BLaER1 treated with 17β-estradiol and CSF1 and Interleukin-3, amounts not matched to agents 10 nM and 100 nM (cell line): ENCODE measurements around the gene PHOX2A.
"Not testable (repeated sequence)": the region's sequence is repeated elsewhere in the genome, so short reads cannot be mapped to it uniquely, and the experiment has no call there.

Experiments
- H3K27ac ChIP-seq, 11 experiments: shearing (Covaris generic); formaldehyde crosslinking; 2 replicates each; pipeline ENCODE4 v1.8.1; 2022
- H3K27me3 ChIP-seq, 11 experiments: shearing (Covaris generic); formaldehyde crosslinking; 2 replicates each; pipeline ENCODE4 v1.8.1; 2022
- H3K36me3 ChIP-seq, 11 experiments: shearing (Covaris generic); formaldehyde crosslinking; 2 replicates each; pipeline ENCODE4 v1.8.1; 2022
- H3K4me1 ChIP-seq, 10 experiments: shearing (Covaris generic); formaldehyde crosslinking; 2 replicates each; pipeline ENCODE4 v1.8.1; 2022
- H3K4me2 ChIP-seq, 11 experiments: shearing (Covaris generic); formaldehyde crosslinking; 2 replicates each; pipeline ENCODE4 v1.8.1; 2022
- H3K4me3 ChIP-seq, 10 experiments: shearing (Covaris generic); formaldehyde crosslinking; 2 replicates each; pipeline ENCODE4 v1.8.1; 2022
- H3K9ac ChIP-seq, 11 experiments: shearing (Covaris generic); formaldehyde crosslinking; 2 replicates each; pipeline ENCODE4 v1.8.1; 2022
- H3K9me3 ChIP-seq, 11 experiments: shearing (Covaris generic); formaldehyde crosslinking; replicated peaks in 1 of 11; 2 replicates each; pipeline ENCODE4 v1.8.1; 2022
- H4K20me1 ChIP-seq, 11 experiments: shearing (Covaris generic); formaldehyde crosslinking; 2 replicates each; pipeline ENCODE4 v1.8.1; 2022
- Cebpa-rat ChIP-seq, 11 experiments: shearing (Covaris generic); IDR thresholded peaks; 2 replicates each; pipeline ENCODE4 v1.8.1; 2022

Gene PHOX2A

DNA sequence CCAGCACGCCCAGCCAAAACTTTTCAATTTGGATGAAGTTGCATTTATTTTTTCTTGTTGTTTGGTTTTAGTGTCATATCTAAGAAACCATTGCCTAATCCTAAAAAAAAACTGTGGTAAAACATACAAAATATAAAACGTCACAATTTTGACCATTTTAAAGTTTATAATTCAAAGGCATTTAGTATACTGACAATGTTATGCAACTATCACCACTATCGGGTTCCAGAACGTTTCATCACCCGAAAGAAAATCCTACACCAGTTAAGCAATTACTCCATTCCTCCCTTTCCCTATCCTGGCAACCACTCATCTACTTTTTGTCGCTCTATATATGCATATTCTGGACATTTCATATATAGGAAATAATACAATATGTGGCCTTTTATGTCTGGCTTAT is 30.5 kb upstream of the PHOX2A start:
- peaks cover 0 to 12% (median 0%) of the 10 kb centered on the region in 11 experiments; a peak in 5 of 22 replicates for H3K9me3 ChIP-seq
- H3K4me2 ChIP-seq: no peak overlapping the region
- no peaks in the 10 kb centered on the region for H3K27me3 ChIP-seq
- H3K4me1 ChIP-seq: no peaks in the 10 kb centered on the region
- TF ChIP-seq Cebpa-rat (IDR thresholded peaks at IDR 0.05): no peak
- H3K27ac ChIP-seq: no peak overlapping the region
- no peak overlapping the region for H3K9ac ChIP-seq
- no peak overlapping the region for H3K4me3 ChIP-seq
- H4K20me1 ChIP-seq: no peaks in the 10 kb centered on the region
- H3K36me3 ChIP-seq: no peaks in the 10 kb centered on the region

DNA sequence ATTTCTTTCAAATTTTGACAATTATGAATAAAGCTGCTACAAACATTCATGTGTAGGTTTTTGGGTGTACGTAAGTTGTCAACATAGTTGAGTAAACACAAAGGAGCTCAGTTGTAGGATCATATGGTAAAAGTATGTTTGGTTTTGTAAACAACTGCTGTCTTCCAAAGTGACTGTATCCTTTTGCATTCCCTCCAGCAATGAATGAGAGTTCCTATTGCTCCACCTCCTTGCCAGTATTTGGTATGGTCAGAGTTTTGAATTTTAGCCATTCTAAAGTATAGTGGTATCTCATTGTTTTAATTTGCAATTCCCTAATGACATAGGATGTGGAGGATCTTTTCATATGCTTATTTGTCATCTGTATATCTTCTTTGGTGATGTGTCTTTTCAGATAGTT is 28.0 kb upstream of the PHOX2A start:
- TF ChIP-seq Cebpa-rat (IDR thresholded peaks at IDR 0.05): no peak

DNA sequence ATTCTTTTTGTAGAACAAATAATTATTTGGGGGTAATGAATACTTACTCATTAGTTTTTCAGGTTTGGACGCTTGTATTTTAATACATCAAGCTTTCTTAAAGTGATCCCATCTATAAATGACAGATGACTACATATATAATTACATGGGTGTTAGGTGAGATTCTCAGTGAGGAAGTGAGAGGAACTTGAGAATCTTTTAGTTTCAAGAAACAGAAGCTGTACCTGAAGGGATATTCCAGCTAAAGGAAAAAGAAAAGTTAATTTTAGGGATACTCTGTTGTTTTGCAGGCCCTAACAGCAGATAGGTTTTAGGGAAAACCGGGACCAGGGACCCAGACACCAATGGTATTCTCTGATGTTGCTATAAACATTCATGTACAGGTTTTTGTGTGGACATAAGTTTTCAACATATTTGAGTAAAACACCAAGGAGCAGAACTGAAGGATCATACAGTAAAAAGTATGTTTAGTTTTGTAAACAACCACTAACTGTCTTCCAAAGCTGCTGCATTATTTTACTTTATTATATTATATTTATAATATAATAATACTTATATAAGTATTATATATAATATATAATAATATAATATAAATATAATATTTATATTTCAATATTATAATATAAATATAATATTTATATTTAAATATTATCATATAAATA is 24.1 kb upstream of the PHOX2A start:
- H3K27ac ChIP-seq: no peak overlapping the region
- no peak overlapping the region for H3K4me3 ChIP-seq
- no peaks in the 10 kb centered on the region for H4K20me1 ChIP-seq
- peaks cover 14 to 32% (median 25%) of the 10 kb centered on the region in 10 experiments for H3K4me1 ChIP-seq
- no peak overlapping the region for H3K4me2 ChIP-seq
- no peaks in the 10 kb centered on the region for H3K27me3 ChIP-seq
- H3K9me3 ChIP-seq: peaks cover 0 to 17% (median 0%) of the 10 kb centered on the region in 11 experiments; a peak in 6 of 22 replicates
- no peak for TF ChIP-seq Cebpa-rat (IDR thresholded peaks at IDR 0.05)
- no peak overlapping the region for H3K9ac ChIP-seq
- no peaks in the 10 kb centered on the region for H3K36me3 ChIP-seq

More for the DNA sequence above, 28.0 kb upstream of the PHOX2A start:
- Histone ChIP-seq H3K36me3 (no peaks in the 10 kb centered on the region), H3K9me3 (peaks cover 0 to 5% (median 0%) of the 10 kb centered on the region in 11 experiments; a peak in 1 of 22 replicates), H3K27me3 (no peaks in the 10 kb centered on the region), H3K4me2 (no peak overlapping the region), H4K20me1 (no peaks in the 10 kb centered on the region), H3K4me1 (peaks cover 0 to 7% (median 6%) of the 10 kb centered on the region in 10 experiments; a peak in 15 of 20 replicates), H3K4me3 (no peak overlapping the region), H3K27ac (no peak overlapping the region), H3K9ac (no peak overlapping the region)

DNA sequence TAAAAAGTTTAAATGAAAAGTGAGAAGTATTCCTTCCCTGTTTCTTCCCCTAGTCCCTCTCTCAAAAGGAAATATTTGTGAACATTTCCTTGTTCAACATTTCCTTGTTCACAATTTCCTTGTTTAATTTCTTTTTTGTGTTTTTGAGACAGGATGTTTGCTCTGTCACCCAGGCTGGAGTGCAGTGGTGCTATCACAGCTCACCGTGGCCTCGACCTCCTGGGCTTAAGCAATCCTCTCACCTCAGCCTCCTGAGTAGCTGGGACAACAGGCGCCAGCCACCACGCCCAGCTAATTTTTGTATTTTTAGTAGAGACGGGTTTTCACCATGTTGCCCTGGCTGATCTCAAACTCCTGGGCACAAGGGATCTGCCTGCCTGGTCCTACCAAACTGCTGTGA is 23.0 kb upstream of the PHOX2A start:
- not testable (repeated sequence) for H3K27ac ChIP-seq, H4K20me1 ChIP-seq, H3K27me3 ChIP-seq, H3K36me3 ChIP-seq, H3K4me3 ChIP-seq, H3K9ac ChIP-seq
- peaks cover 17 to 39% (median 25%) of the 10 kb centered on the region in 10 experiments for H3K4me1 ChIP-seq
- H3K9me3 ChIP-seq: peaks cover 0 to 17% (median 0%) of the 10 kb centered on the region in 11 experiments; a peak in 6 of 22 replicates
- peak overlapping the region in 8 of 11 experiments; percentile 10 to 75 (median 51); a peak in 8 of 22 replicates for H3K4me2 ChIP-seq

DNA sequence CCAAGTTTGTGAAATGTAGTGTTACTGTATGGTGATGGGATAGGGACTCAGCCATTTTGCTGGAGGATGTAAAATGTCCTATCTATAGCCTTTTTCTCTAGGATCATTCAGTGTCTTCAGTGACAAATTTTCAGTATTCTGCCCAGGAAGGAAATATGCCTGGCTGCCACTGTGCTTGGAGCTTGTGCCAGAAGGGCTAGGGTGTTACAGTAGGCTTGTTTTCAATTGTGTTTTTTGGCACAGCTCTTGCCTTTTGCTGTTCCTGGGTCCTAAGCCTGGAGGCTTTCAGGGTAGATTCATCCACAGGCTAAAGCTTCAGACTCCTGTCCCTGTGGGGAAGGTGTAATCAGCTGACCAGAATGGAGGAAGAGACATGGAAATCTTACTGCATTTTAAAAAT is 22.0 kb upstream of the PHOX2A start:
- Histone ChIP-seq H3K4me1 (peaks cover 17 to 39% (median 25%) of the 10 kb centered on the region in 10 experiments), H3K36me3 (no peaks in the 10 kb centered on the region), H3K4me2 (peak overlapping the region in 10 of 11 experiments; percentile 16 to 86 (median 68); a peak in 21 of 22 replicates), H3K27me3 (no peaks in the 10 kb centered on the region), H3K9ac (no peak overlapping the region), H3K9me3 (peaks cover 0 to 17% (median 0%) of the 10 kb centered on the region in 11 experiments; a peak in 6 of 22 replicates), H3K4me3 (no peak overlapping the region), H4K20me1 (no peaks in the 10 kb centered on the region), H3K27ac (peak overlapping the region in 5 of 11 experiments; percentile 5 to 22 (median 7); a peak in 4 of 22 replicates)
- no peak for TF ChIP-seq Cebpa-rat (IDR thresholded peaks at IDR 0.05)

DNA sequence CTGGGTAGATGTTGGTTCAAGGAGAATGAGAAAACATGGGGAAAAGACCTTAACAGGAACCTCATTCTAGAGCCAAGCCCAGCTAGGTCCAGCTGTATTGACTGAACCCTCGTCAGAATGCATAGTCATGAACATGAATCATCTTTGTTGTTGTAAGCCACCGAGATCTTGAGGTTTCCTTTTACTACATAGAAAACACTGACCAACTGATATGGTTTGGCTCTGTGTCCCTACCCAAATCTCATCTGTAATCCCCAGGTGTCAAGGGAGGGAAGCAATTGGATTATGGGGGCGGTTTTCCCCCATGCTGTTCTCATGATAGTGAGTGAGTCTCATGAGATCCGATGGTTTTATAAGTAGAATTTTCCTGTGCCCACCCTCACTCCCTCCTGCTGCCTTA is 19.4 kb upstream of the PHOX2A start:
- Histone ChIP-seq H3K4me2 (peak overlapping the region in 5 of 11 experiments; percentile 20 to 46 (median 39); a peak in 8 of 22 replicates), H3K27ac (peak overlapping the region in 2 of 11 experiments; percentile 6 to 54; a peak in 3 of 22 replicates), H3K36me3 (no peaks in the 10 kb centered on the region), H3K4me1 (peaks cover 17 to 39% (median 25%) of the 10 kb centered on the region in 10 experiments), H4K20me1 (no peaks in the 10 kb centered on the region), H3K9ac (no peak overlapping the region), H3K27me3 (no peaks in the 10 kb centered on the region), H3K4me3 (no peak overlapping the region), H3K9me3 (peaks cover 0 to 17% (median 0%) of the 10 kb centered on the region in 11 experiments; a peak in 6 of 22 replicates)
- TF ChIP-seq Cebpa-rat (IDR thresholded peaks at IDR 0.05): no peak

DNA sequence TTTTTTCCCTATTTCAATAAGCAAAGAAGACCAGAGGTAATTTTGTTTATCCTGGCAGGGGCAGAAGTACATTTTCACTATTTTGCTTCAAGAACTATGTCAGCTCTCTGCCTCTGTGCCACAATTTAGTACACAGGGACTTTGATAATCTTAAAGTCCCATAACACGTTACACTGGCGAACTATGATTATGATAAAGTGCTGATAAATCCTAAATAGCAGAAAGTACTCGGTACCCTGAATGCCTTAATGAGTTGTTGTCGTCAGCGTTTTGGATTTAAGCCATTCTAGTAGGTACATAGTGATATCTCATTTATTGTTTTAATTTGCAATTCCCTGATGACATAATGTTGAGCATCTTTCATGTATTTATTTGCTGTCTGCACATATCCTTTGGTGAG is 16.6 kb upstream of the PHOX2A start:
- H3K4me3 ChIP-seq: no peak overlapping the region
- H3K4me2 ChIP-seq: no peak overlapping the region
- peaks cover 0 to 17% (median 0%) of the 10 kb centered on the region in 11 experiments; a peak in 6 of 22 replicates for H3K9me3 ChIP-seq
- H3K4me1 ChIP-seq: peaks cover 3 to 20% (median 8%) of the 10 kb centered on the region in 10 experiments
- H4K20me1 ChIP-seq: no peaks in the 10 kb centered on the region
- H3K27ac ChIP-seq: no peak overlapping the region
- no peaks in the 10 kb centered on the region for H3K36me3 ChIP-seq
- H3K27me3 ChIP-seq: no peaks in the 10 kb centered on the region
- H3K9ac ChIP-seq: no peak overlapping the region
- TF ChIP-seq Cebpa-rat (IDR thresholded peaks at IDR 0.05): no peak

DNA sequence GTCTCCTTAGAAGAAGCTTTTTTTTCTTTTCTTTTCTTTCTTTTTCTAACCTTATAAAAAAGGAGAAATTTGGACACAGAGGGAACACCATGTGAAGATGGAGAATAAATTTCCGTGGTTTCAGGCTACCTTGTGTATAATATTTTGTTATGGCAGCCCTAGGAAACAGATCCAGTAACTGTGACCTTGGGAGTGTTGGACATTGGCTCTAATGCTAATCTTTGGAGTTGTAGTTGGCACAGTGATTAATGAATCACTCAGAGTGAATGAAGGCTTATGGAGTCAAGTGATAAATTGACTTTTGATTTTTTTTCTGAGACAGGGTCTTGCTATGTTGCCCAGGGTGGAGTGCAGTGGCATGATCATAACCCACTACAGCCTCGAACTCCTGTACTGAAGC is 15.5 kb upstream of the PHOX2A start:
- TF ChIP-seq Cebpa-rat (IDR thresholded peaks at IDR 0.05): no peak
- no peak overlapping the region for H3K27ac ChIP-seq
- no peaks in the 10 kb centered on the region for H4K20me1 ChIP-seq
- peaks cover 0 to 22% (median 6%) of the 10 kb centered on the region in 10 experiments; a peak in 9 of 20 replicates for H3K4me1 ChIP-seq
- peaks cover 0 to 12% (median 0%) of the 10 kb centered on the region in 11 experiments; a peak in 7 of 22 replicates for H3K9me3 ChIP-seq
- no peaks in the 10 kb centered on the region for H3K27me3 ChIP-seq
- H3K4me2 ChIP-seq: no peak overlapping the region
- no peak overlapping the region for H3K9ac ChIP-seq
- no peaks in the 10 kb centered on the region for H3K36me3 ChIP-seq
- H3K4me3 ChIP-seq: no peak overlapping the region

DNA sequence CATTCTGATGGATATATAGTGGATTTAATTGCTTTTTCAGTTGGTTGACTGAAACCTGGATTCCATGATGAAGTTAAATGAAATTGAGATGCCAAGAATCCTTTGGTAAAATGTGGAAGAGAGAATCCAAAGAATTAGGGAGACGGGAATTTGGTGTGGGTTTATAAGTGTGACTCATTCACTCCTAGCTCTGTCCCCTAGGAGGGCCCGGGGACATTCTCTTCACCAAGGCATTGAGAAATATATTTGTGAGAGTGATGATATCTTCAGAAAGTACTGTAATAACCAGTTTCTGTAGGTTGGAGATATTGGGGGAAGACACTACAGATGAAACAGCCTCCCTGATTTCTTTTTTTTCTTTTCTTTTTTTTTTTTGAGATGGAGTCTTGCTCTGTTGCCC is 13.6 kb upstream of the PHOX2A start:
- Histone ChIP-seq H3K27ac (no peak overlapping the region), H3K4me3 (no peak overlapping the region), H3K4me2 (no peak overlapping the region), H3K9me3 (peaks cover 0 to 7% (median 0%) of the 10 kb centered on the region in 11 experiments; a peak in 1 of 22 replicates), H3K4me1 (peaks cover 0 to 9% (median 0%) of the 10 kb centered on the region in 10 experiments; a peak in 3 of 20 replicates), H3K9ac (no peak overlapping the region), H4K20me1 (no peaks in the 10 kb centered on the region), H3K36me3 (no peaks in the 10 kb centered on the region), H3K27me3 (no peaks in the 10 kb centered on the region)
- TF ChIP-seq Cebpa-rat (IDR thresholded peaks at IDR 0.05): no peak
